ENCODE data around the gene INO80. TPM values are rescaled to one million over a fixed set of nuclear protein-coding genes. Genes with fewer than 3 reads are reported as not detected.

Gene INO80
- total RNA-seq, 1 experiment from 2014 or later = 33.8 TPM

GRCh38 chr15:41042851-41043250 lies 73.2 kb downstream of the INO80 start:
- BruUV-seq (replicated peaks) = no TSS peak
- DNase-seq (ENCODE audit: unreplicated experiment) = no peak
- ChIA-PET CTCF (interaction anchor here (1.2 kb wide), 1 partner anchor 137 kb away, joined by 4 read pairs; no protein-coding TSS in a partner anchor), POLR2A (interaction anchor here (1.1 kb wide), 1 partner anchor 74 kb away, joined by 3 read pairs; the partner anchor contains the start of gene INO80)
- Mint-ChIP-seq H3K27ac (ENCODE audit: low read depth, unreplicated experiment) (no peak overlapping the region), H3K4me1 (ENCODE audit: insufficient read depth, unreplicated experiment) (peaks cover 10% of the 10 kb centered on the region), H3K36me3 (ENCODE audit: insufficient read depth, unreplicated experiment) (peaks cover 75% of the 10 kb centered on the region), H3K4me3 (ENCODE audit: unreplicated experiment) (no peak overlapping the region), H3K9me3 (ENCODE audit: unreplicated experiment) (no peaks in the 10 kb centered on the region), H3K27me3 (ENCODE audit: insufficient read depth, unreplicated experiment) (no peaks in the 10 kb centered on the region)
- intact Hi-C loops (cut with micrococcal nuclease) = no loop called here
- no peak for TF ChIP-seq CTCF (IDR thresholded peaks at IDR 0.05; ENCODE audit: unreplicated experiment)

- ChIA-PET CTCF (interaction anchor here (0.7 kb wide), 1 partner anchor 257 kb away, joined by 3 read pairs; no protein-coding TSS in a partner anchor), POLR2A (no interaction called here)
- intact Hi-C loops (cut with micrococcal nuclease) = no loop called here
- Mint-ChIP-seq H3K27ac (ENCODE audit: low read depth, unreplicated experiment) (no peak overlapping the region), H3K4me3 (ENCODE audit: unreplicated experiment) (no peak overlapping the region), H3K4me1 (ENCODE audit: insufficient read depth, unreplicated experiment) (peaks cover 10% of the 10 kb centered on the region), H3K9me3 (ENCODE audit: unreplicated experiment) (no peaks in the 10 kb centered on the region), H3K27me3 (ENCODE audit: insufficient read depth, unreplicated experiment) (no peaks in the 10 kb centered on the region), H3K36me3 (ENCODE audit: insufficient read depth, unreplicated experiment) (peaks cover 65% of the 10 kb centered on the region)
- no TSS peak for BruUV-seq (replicated peaks)
- no peak for TF ChIP-seq CTCF (IDR thresholded peaks at IDR 0.05; ENCODE audit: unreplicated experiment)
- DNase-seq (ENCODE audit: unreplicated experiment) = no peak
These were observed 77.0 kb downstream of the INO80 start for GRCh38 chr15:41039121-41039520.

GRCh38 chr15:41032079-41032328 lies 84.1 kb downstream of the INO80 start:
- Mint-ChIP-seq H3K4me1 (ENCODE audit: insufficient read depth, unreplicated experiment) (no peaks in the 10 kb centered on the region), H3K9me3 (ENCODE audit: unreplicated experiment) (no peaks in the 10 kb centered on the region), H3K36me3 (ENCODE audit: insufficient read depth, unreplicated experiment) (peaks cover 70% of the 10 kb centered on the region), H3K27ac (ENCODE audit: low read depth, unreplicated experiment) (peak overlapping the region; percentile 7), H3K4me3 (ENCODE audit: unreplicated experiment) (no peak overlapping the region), H3K27me3 (ENCODE audit: insufficient read depth, unreplicated experiment) (no peaks in the 10 kb centered on the region)
- ChIA-PET POLR2A (interaction anchor here (0.7 kb wide), 2 partner anchors 35 to 38 kb away, joined by 3 to 4 read pairs; no protein-coding TSS in a partner anchor), CTCF (interaction anchor here (0.9 to 1.0 kb wide), 2 partner anchors 105 to 129 kb away, joined by 3 to 4 read pairs; no protein-coding TSS in a partner anchor)
- BruUV-seq (replicated peaks) = no TSS peak
- no peak for TF ChIP-seq CTCF (IDR thresholded peaks at IDR 0.05; ENCODE audit: unreplicated experiment)
- DNase-seq (ENCODE audit: unreplicated experiment) = no peak
- intact Hi-C loops (cut with micrococcal nuclease) = no loop called here

GRCh38 chr15:41031232-41032078 lies 84.6 kb downstream of the INO80 start:
- peaks cover 74% of the 10 kb centered on the region for H3K36me3 Mint-ChIP-seq (ENCODE audit: insufficient read depth, unreplicated experiment)
- no peak for DNase-seq (ENCODE audit: unreplicated experiment)
- ChIA-PET CTCF (interaction anchor here (1.0 kb wide), 1 partner anchor 128 kb away, joined by 4 read pairs; no protein-coding TSS in a partner anchor), POLR2A (interaction anchor here (0.6 to 0.7 kb wide), 3 partner anchors 35 to 458 kb away, joined by 3 to 4 read pairs (median 3); no protein-coding TSS in a partner anchor)
- no peak overlapping the region for H3K4me3 Mint-ChIP-seq (ENCODE audit: unreplicated experiment)
- no peaks in the 10 kb centered on the region for H3K27me3 Mint-ChIP-seq (ENCODE audit: insufficient read depth, unreplicated experiment)
- no peak for TF ChIP-seq CTCF (IDR thresholded peaks at IDR 0.05; ENCODE audit: unreplicated experiment)
- intact Hi-C loops (cut with micrococcal nuclease) = no loop called here
- peak overlapping the region; percentile 7 for H3K27ac Mint-ChIP-seq (ENCODE audit: low read depth, unreplicated experiment)
- no TSS peak for BruUV-seq (replicated peaks)
- H3K4me1 Mint-ChIP-seq (ENCODE audit: insufficient read depth, unreplicated experiment) = no peaks in the 10 kb centered on the region
- H3K9me3 Mint-ChIP-seq (ENCODE audit: unreplicated experiment) = no peaks in the 10 kb centered on the region

All from MCF 10A (cell line).